NCI-H187 (cell line): ENCODE data around the gene P2RY2.
"Not testable (repeated sequence)": the region's sequence is repeated elsewhere in the genome, so short reads cannot be mapped to it uniquely, and the experiment has no call there.

ENCODE experiments used
- DNase-seq, 2 experiments: peaks; one replicate each; lab custom pipeline; 2025; lab: John Stamatoyannopoulos, UW

Gene P2RY2

DNA sequence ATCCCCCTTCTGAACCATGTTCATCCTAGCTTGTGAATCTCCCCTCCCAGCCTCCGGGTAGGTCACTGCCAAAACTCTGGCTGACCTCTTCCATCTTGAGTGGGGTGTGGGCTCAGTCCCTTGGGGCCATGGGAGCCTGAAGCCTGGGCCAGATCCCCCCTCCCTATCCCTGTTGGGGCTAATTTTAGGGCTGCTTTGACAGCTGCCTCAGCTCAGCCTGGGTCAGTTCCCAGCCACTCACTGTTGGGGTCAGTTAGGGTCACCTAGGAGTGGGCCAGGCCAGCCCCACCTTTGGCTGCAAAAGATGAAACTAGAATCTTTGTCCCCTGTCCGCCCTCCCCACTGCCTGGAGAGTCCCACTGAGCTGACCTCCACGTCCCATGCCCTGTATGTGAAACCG is 29.8 kb upstream of the P2RY2 start:
- no peak for DNase-seq

DNA sequence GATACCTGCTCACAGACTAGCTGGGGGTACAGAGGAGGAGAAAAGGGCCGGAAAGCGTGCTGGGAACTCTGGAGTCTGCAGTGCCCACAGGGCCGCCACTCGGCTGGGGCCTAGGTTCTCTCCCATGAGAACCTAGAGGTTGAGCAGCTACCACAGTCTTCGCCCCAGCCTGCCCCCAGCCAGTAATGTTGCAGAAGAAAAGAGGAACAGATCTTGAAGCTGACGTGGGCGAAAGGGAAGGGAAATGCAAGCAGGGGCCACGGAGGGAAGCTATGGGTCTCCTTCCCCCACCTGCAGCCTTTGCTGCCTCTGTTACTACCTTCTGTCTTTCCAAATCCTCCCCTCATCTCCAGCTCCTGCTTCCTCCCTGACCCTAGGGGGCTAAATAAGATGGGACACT is 28.8 kb upstream of the P2RY2 start:
- DNase-seq: no peak

DNA sequence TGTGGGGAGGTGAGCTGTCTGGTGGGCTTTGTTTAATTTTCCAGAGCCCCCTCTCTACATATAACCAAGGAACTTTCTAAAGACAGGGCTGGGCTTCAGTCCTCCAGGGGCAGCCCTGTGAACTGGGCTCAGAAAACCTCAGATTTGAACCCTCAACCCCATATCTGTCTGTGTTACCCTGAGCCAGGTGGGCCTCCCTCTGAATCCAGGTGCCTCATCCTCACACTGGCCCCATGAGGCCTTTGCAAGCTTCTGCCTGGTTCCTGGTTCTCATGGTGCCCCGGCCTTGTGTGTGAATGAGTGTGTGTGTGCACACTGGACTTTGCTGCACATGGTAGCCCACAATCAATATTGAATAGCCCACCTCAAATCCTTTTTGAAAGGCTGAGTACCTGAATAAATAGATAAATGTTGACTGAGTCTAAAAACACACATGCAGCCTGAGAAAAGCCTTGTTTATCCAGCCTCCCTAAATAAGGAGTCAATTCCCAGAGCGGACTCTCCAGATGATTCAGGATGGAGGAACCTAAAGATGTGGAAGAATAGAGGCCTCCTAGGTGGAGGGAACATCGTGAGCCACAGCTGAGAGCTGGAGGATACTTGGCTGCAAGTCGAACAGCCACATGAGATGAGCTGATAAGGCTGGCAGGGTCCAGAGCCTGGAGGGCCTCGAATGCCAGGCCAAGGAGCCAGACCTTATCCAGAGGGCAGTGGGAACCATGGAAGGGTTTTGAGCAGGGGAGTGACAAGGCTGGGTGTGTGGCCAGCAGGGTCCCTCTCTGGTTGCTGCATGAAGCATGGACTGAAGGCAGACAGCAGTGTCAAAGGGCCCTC is 28.1 kb upstream of the P2RY2 start:
- DNase-seq: no peak

DNA sequence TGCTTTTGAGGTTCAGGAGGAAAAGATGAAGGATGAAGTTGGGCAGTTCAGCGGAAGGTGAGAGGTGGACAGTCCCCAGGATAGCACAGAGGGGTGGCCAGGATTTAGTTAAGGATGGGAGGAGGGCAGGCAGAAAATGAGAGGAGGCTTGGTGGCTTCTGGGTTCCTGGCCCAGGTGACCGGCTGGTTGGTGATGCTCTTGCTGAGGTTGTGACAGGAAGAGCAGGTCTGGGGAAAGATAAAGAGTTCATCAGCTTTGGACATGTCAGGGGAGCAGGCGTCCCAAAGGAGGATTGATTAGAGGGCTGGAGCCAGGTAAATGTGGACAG is 27.6 kb upstream of the P2RY2 start:
- DNase-seq: no peak

DNA sequence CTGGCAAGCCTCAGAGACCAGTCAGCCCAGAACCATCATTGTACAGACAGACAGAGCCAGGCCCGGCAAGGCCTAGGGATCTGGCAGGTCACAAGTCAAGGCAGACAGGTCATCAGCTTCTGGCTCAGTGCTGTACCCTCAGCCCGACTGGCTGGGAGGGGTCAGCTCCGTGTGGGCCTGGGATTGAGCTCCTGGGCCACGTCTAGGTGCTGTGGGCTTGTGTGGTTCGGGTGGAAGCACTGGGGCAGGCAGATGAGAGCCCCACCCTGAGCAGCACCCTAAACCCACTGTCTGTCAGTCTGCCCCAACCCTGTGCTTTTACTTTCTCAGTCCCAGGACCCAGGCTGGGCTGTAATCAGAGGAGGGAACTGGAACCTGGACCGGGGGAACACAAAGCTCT is 26.9 kb upstream of the P2RY2 start:
- no peak for DNase-seq

DNA sequence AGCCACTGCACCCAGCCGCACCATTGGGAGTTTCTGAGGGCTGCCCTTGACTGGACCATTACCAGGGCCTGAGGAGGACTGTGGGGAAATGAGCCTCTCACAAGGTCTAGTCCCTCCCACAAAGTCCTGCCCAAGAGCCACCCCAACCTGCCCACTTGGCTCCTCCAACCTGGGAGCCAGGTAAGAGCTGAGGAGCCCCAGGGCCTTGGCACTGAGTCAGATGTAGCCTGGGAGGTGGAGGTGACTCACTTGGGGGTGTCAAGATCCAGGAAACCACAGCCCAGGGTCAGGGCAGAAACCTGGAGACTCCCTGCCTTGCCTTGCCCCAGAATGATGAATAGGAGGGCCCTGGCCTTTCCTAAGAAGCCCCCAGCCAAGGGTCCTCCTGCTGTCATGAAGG is 25.8 kb upstream of the P2RY2 start:
- DNase-seq: no peak

DNA sequence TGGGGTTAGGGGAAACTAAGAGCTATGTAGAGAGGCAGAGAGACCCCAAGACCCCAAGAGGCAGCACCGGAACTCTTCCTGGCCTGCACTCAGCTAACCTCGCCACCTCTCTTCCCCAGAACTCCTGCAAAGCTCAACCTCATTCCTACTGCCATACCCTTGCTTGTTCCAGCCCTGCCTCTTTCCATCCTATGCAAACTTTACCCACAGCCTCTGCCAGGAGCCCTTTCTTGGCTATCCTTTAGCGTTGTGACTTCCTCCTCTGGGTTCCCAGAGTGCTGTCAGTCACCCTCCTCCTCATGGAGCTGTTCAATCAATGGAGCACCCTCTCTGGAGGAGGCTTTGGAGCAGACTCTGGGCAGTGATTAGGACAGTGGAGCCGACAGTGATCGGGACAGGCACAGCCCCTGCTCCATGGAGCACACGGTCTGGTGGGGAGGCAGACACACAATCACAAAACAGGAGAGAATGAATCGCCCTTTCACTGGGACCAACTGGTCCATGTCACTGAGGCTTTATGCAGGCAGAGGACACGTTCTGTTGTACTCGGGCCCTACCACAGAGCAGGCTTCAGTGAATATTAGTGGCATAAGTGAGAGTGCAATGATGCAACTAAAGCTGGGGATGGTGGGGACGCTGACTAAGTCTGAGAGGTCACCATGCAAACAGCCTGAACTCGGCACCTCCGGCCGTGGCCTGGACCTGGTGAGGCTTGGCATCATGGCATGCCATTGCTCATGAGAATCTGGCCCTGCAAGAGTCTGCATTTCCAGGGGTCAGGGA is 24.6 kb upstream of the P2RY2 start:
- no peak for DNase-seq

DNA sequence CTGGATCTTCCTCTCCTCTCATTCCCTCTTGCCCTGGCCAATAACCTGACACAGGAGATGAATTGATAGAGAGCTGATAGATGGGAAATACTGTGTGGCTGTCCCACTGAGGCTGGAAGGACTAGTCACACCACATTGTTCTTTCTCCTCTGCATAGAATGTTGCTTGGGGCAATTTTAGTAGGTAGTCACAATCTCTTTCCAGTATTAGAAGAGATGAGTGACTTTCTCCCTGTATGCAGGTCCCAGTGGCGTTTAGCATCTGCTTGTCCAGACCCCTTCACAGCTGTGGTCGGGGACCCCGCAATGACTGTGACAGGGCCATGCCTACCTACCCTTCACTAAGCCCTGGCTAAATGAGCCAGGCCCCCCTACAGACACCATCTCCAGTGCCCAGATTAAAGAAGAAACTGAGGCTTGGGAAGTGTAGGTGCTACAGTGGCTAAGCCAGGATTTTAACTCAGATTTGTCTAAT is 24.0 kb upstream of the P2RY2 start:
- DNase-seq: no peak

DNA sequence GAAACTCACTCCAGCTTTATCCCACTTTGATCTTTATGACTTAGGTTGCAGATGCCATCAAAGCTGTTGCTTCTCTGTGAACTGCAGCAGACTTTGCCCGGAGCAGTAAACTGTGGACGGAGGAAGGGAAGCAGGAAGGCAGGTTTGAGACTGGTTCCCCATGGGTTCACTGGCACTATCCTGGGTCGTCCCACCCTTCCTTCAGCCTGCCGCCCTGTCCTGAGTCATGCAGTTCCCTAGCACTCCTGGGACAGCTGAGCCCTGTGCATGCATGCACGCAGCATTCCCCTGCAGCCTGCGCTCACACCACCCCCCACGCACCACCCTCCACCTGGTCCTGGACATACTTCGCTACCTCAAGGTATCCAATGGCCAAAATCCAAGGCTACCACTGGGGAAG is 23.5 kb upstream of the P2RY2 start:
- no peak for DNase-seq

DNA sequence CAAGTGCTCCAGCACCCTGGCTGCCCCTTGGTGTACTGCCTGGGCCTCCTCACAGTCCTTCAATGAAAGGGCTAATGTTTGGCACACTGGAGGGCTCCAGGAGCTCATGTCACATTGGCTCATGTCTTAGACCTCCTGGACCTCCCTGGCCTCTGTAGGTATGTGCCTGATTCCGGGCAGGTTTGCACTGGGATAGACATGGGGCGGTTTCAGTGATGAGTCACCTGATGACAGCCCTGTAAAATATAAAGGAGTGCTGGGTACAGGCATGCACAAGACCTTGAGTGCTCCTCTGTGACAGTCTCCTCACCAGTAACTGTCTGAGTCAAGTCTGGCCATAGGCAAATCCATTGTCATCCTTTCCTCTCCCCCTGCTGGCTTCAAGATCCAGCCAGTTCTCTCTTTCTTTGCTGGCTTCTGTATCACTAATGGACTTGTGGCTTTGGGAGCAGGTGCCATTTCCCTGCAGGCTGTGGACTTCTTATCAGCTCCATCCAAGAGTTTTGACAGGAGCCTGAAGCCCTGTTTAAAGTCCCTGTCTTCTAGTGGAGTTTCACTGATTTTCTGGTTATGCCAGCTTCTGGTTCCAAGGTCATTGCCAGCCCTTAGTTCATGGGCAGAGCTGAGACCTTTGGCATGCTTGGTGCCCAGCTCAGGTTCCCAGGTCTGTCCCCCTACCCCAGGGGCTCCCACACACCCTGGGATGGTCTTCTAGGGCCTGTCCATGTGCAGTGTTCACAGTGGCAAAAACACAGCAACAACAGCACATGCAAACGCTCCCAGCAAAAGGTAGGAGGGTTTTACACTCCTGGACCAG is 22.7 kb upstream of the P2RY2 start:
- no peak for DNase-seq

DNA sequence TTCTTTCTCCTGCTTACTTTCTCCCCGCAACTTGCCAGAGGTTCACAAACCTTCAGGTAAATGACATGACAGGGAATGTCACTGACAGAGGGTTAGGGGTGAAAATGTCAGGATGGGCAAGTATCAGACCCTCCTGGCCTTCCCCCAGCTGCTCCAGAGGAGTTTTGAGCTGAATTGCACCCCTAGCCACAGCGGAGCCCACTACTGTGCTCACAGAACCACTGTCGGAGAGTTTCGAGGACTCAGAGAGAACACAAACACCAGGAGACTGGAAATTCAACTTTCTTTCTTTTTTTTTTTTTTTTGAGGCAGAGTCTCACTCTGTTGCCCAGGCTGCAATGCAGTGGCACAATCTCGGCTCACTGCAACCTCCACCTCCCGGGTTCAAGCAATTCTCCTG is 21.5 kb upstream of the P2RY2 start:
- DNase-seq: no peak

DNA sequence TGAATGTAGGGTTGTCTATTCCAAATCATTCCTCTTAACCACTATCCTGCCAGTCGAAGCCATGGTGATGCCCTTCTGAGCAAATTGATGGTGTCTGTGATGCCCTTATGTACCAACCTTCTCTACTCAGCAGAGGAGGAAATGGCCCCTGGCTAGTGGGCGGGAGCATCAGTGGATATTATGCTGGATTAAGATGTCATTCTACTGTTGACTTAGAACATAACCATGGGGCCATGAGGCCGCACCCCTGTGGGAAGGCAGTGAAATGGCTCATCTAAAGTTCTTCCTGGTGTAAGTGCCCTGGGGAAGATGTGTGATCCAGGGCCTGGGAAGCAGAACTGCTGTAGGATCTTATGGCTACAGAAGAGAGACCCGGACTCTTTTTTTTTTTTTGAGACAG is 20.7 kb upstream of the P2RY2 start:
- DNase-seq: no peak

DNA sequence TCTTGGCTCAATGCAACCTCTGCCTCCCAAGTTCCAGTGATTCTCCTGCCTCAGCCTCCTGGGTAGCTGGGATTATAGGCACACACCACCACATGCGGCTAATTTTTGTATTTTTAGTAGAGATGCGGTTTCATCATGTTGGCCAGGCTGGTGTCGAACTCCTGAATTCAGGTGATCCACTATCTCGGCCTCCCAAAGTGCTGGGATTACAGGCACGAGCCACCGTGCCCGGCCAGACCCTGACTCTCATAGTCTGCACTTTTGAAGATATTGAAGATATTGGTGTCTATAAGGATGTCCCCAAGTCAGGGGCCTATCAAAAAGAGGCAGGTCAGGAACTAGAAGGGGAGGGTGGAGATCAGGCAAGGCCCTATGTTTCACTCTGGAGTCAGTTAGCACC is 20.3 kb upstream of the P2RY2 start:
- DNase-seq: not testable (repeated sequence)

DNA sequence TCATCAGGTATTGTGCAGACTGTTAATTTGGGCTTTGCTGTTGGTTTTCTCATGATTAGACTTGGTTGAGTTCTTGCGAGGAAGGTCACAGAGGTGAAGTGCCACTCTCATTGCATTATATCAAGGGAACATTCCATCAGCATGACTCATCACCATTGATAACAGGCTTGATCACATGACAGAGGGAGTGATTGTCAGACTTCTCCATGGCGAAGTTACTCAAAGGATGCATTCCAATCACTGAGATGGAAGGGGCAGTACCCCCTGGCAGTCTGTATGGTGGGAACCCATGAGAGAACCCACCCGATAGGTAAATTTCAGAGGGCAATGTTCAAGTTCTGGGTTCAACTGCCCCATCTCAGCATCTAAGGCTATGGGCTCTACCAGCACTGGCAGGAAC is 19.4 kb upstream of the P2RY2 start:
- no peak for DNase-seq

DNA sequence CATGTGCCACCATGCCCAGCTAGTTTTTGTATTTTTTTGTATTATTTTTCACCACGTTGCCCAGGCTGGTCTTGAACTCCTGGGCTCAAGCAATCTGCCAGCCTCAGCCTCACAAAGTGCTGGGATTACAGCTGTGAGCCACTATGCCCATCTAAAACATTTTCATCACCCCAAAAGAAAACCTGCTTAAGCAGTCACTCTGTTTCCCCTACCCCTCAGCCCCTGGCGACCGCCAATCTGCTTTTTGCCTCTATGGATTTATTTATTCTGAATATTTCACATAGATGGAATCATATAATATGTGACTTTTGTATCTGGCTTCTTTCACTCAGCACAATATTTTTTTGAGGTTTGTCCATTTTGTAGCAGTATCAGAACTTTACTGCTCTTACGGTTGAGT is 18.6 kb upstream of the P2RY2 start:
- no peak for DNase-seq

DNA sequence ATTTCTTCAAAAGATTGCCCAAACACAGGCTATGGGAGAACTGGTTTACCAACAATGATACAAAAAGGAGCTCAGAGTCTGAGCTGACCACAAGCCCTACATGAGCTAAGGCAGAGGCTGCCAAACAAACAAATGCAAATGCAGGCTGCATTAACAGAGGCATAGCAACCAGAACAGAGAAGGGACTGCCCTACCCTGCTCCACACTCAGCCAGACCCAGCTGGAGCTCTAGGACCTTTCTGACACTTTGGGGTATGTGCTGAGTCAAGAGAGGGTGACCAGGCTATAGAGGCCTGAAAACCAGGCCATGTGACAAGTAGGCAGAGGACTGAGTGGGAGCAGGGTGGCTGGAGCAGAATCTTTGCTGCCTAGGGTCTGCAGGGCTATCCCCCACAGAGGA is 17.8 kb upstream of the P2RY2 start:
- no peak for DNase-seq

DNA sequence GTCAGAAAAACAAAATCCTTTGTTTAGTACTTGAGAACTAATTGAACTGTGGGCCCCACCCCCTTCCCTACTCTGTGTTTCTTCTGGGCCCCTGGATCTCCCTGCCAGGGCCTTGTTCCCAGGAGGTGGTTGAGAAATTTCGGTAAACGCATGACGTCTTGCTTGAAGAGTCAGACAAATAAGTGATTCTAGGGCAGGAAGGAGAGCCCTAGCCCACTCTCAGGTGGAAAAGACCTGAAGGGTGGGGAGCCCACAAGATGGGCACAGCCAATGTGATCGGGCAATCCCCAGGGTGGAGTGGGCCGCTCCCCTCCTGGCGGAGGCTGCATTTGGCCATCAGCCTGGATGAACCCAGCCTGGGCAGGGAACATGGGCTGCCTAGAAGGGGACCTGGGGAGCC is 16.8 kb upstream of the P2RY2 start:
- no peak for DNase-seq

DNA sequence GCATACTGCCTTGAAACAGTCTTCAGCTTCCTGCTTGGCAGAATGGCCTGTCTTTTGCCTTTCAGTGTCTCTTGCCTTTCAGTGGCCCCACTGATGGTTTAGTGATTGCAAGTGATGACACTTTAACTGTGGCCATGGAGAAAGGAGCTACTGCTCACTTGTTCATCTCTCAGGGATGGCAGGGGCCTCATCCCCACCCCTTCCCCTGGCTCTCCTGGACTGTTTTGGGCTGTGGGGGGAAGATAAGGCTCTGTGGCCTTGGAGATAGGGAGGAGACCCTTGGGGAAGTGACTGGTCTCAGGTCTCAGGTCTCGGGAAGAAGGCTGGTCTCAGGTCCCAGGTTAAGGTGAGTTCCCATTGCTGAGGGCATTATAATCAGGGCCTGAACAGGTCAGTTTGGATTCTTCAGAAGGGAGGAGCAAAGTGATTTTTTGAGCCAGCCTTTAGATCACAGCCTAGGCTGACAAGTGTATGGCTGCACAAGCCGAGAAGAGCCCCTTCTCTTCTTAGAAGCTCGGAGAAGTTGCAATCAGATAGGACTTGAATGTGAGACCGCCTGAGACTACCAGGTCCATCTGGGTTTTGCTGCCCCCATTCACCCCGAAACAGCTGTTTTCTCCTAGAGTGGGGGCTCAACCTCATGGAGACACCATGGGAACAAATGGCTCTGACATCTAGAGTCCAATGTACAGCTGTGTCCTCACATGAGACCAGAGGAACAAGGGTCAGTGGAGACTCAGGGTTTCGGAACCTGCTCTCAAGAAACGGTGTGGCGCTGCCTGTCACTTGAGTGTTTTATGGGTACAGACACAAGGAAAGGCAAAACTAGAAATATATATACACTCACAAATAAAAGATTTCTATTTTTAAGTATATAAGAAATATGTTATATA is 15.9 kb upstream of the P2RY2 start:
- no peak for DNase-seq

DNA sequence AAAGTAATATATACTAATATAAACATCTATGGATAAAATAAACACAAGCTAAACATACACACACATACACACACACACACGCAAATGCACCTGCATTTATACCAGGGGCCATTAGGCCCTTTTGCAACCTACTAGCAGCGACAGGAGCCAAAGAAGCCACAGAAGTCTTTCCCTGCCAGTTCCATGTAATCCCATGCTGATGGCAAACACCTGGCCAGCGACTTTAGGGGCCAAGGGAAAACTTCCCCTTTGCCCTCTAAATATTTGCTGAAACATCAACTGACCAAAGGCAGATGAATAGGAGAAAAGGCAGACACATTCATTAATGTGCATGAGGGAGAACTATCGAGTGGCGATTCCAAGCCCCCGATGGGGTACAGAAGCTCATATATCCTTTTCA is 14.8 kb upstream of the P2RY2 start:
- no peak for DNase-seq

DNA sequence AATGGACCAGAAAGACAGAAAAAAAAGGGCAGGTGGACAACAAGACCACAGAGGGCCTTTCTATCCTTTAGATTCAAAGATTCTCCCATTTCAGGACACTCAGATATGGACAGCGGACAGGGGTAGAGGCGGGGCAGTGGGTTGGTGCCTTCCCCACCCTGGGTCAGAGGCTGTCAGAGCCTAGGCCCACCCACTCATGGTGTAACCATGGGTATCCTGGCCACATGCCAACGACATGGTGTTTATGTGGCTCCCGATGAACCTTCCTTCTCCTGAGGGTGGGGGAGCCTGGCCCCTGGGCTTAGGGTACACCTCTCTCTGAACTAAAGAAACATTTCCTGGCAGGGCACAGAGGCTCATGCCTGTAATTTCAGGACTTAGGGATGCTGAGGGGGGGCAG is 14.3 kb upstream of the P2RY2 start:
- no peak for DNase-seq

DNA sequence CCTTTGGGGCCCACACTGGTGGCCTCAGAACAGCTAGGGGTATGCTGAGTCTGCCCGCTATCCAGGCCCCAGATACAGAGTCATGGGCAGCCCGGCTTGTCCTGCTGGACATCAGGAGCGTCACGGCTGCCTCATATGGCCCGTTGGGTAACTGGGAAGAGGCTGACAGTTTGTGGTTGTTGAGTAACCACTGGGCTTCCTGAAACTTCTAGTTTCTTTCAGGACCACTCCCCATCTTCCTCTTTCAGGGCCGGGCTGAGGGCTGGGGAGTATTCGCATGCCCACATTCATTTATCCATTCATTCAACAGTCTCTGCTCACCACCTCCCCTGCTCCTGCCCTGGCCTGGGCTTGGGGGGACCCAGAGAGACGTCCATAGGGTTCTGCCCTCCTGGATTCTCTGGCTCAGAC is 13.4 kb upstream of the P2RY2 start:
- DNase-seq: no peak
